BLaER1 treated with 17β-estradiol and CSF1 and Interleukin-3, amounts not matched to agents 10 nM and 100 nM (cell line): ENCODE results near the gene ARMC9.

ENCODE experiments used
- H3K27ac ChIP-seq, 11 experiments: shearing (Covaris generic); formaldehyde crosslinking; 2 replicates each; pipeline ENCODE4 v1.8.1; 2022
- H3K27me3 ChIP-seq, 11 experiments: shearing (Covaris generic); formaldehyde crosslinking; 2 replicates each; pipeline ENCODE4 v1.8.1; 2022
- H3K36me3 ChIP-seq, 11 experiments: shearing (Covaris generic); formaldehyde crosslinking; 2 replicates each; pipeline ENCODE4 v1.8.1; 2022
- H3K4me1 ChIP-seq, 10 experiments: shearing (Covaris generic); formaldehyde crosslinking; 2 replicates each; pipeline ENCODE4 v1.8.1; 2022
- H3K4me2 ChIP-seq, 11 experiments: shearing (Covaris generic); formaldehyde crosslinking; 2 replicates each; pipeline ENCODE4 v1.8.1; 2022
- H3K4me3 ChIP-seq, 10 experiments: shearing (Covaris generic); formaldehyde crosslinking; 2 replicates each; pipeline ENCODE4 v1.8.1; 2022
- H3K9ac ChIP-seq, 11 experiments: shearing (Covaris generic); formaldehyde crosslinking; 2 replicates each; pipeline ENCODE4 v1.8.1; 2022
- H3K9me3 ChIP-seq, 11 experiments: shearing (Covaris generic); formaldehyde crosslinking; replicated peaks in 1 of 11; 2 replicates each; pipeline ENCODE4 v1.8.1; 2022
- H4K20me1 ChIP-seq, 11 experiments: shearing (Covaris generic); formaldehyde crosslinking; 2 replicates each; pipeline ENCODE4 v1.8.1; 2022
- Cebpa-rat ChIP-seq, 11 experiments: shearing (Covaris generic); IDR thresholded peaks; 2 replicates each; pipeline ENCODE4 v1.8.1; 2022

ARMC9 gene

GRCh38 chr2:231163414-231164095 lies 34.9 kb upstream of the ARMC9 start:
- peak overlapping the region in 3 of 11 experiments; percentile 47 to 87 (median 82); a peak in 4 of 22 replicates for H3K27ac ChIP-seq
- no peaks in the 10 kb centered on the region for H3K9me3 ChIP-seq
- H3K9ac ChIP-seq: no peak overlapping the region
- H3K27me3 ChIP-seq: no peaks in the 10 kb centered on the region
- TF ChIP-seq Cebpa-rat (IDR thresholded peaks at IDR 0.05): no peak
- peaks cover 0 to 96% (median 6%) of the 10 kb centered on the region in 10 experiments; a peak in 15 of 20 replicates for H3K4me1 ChIP-seq
- H3K36me3 ChIP-seq: peaks cover 43 to 98% (median 93%) of the 10 kb centered on the region in 11 experiments
- peak overlapping the region in 2 of 11 experiments; percentile 69 to 76; a peak in 4 of 22 replicates for H3K4me2 ChIP-seq
- peaks cover 0 to 13% (median 0%) of the 10 kb centered on the region in 11 experiments; a peak in 2 of 22 replicates for H4K20me1 ChIP-seq
- no peak overlapping the region for H3K4me3 ChIP-seq

GRCh38 chr2:231167745-231168459 lies 30.5 kb upstream of the ARMC9 start:
- Histone ChIP-seq H3K4me1 (peaks cover 0 to 95% (median 14%) of the 10 kb centered on the region in 10 experiments; a peak in 15 of 20 replicates), H4K20me1 (peaks cover 0 to 5% (median 0%) of the 10 kb centered on the region in 11 experiments; a peak in 1 of 22 replicates), H3K36me3 (peaks cover 40 to 98% (median 96%) of the 10 kb centered on the region in 11 experiments), H3K4me2 (peak overlapping the region in 5 of 11 experiments; percentile 36 to 67 (median 60); a peak in 9 of 22 replicates), H3K9ac (peak overlapping the region in 1 of 11 experiments; percentile 60; a peak in 2 of 22 replicates), H3K9me3 (no peaks in the 10 kb centered on the region), H3K27ac (peak overlapping the region in 5 of 11 experiments; percentile 9 to 79 (median 42); a peak in 8 of 22 replicates), H3K4me3 (no peak overlapping the region), H3K27me3 (no peaks in the 10 kb centered on the region)
- TF ChIP-seq Cebpa-rat (IDR thresholded peaks at IDR 0.05): no peak

GRCh38 chr2:231168460-231169139 lies 29.8 kb upstream of the ARMC9 start:
- H3K4me3 ChIP-seq: no peak overlapping the region
- peaks cover 0 to 94% (median 14%) of the 10 kb centered on the region in 10 experiments; a peak in 15 of 20 replicates for H3K4me1 ChIP-seq
- no peaks in the 10 kb centered on the region for H3K27me3 ChIP-seq
- H3K36me3 ChIP-seq: peaks cover 46 to 98% (median 96%) of the 10 kb centered on the region in 11 experiments
- peak overlapping the region in 9 of 11 experiments; percentile 35 to 67 (median 50); a peak in 17 of 22 replicates for H3K4me2 ChIP-seq
- no peaks in the 10 kb centered on the region for H3K9me3 ChIP-seq
- peak overlapping the region in 7 of 11 experiments; percentile 9 to 79 (median 40); a peak in 12 of 22 replicates for H3K27ac ChIP-seq
- H4K20me1 ChIP-seq: peaks cover 0 to 5% (median 0%) of the 10 kb centered on the region in 11 experiments; a peak in 1 of 22 replicates
- H3K9ac ChIP-seq: peak overlapping the region in 1 of 11 experiments; percentile 60; a peak in 2 of 22 replicates
- no peak for TF ChIP-seq Cebpa-rat (IDR thresholded peaks at IDR 0.05)

GRCh38 chr2:231169488-231169887 lies 28.9 kb upstream of the ARMC9 start:
- H3K27me3 ChIP-seq: no peaks in the 10 kb centered on the region
- H4K20me1 ChIP-seq: peaks cover 0 to 5% (median 0%) of the 10 kb centered on the region in 11 experiments; a peak in 1 of 22 replicates
- no peak overlapping the region for H3K9ac ChIP-seq
- no peak overlapping the region for H3K4me3 ChIP-seq
- H3K4me1 ChIP-seq: peaks cover 0 to 94% (median 14%) of the 10 kb centered on the region in 10 experiments; a peak in 15 of 20 replicates
- no peaks in the 10 kb centered on the region for H3K9me3 ChIP-seq
- no peak for TF ChIP-seq Cebpa-rat (IDR thresholded peaks at IDR 0.05)
- H3K36me3 ChIP-seq: peaks cover 47 to 98% (median 95%) of the 10 kb centered on the region in 11 experiments
- H3K4me2 ChIP-seq: peak overlapping the region in 4 of 11 experiments; percentile 36 to 67 (median 54); a peak in 4 of 22 replicates
- peak overlapping the region in 3 of 11 experiments; percentile 42 to 79 (median 67); a peak in 6 of 22 replicates for H3K27ac ChIP-seq

GRCh38 chr2:231170055-231170454 lies 28.4 kb upstream of the ARMC9 start:
- TF ChIP-seq Cebpa-rat (IDR thresholded peaks at IDR 0.05): no peak
- Histone ChIP-seq H3K36me3 (peaks cover 51 to 100% (median 98%) of the 10 kb centered on the region in 11 experiments), H3K9ac (no peak overlapping the region), H3K4me2 (peak overlapping the region in 2 of 11 experiments; percentile 66 to 67; a peak in 4 of 22 replicates), H3K4me3 (no peak overlapping the region), H3K27me3 (no peaks in the 10 kb centered on the region), H3K27ac (no peak overlapping the region; a peak in 1 of 22 replicates), H4K20me1 (peaks cover 0 to 5% (median 0%) of the 10 kb centered on the region in 11 experiments; a peak in 1 of 22 replicates), H3K4me1 (peaks cover 0 to 96% (median 14%) of the 10 kb centered on the region in 10 experiments; a peak in 15 of 20 replicates), H3K9me3 (no peaks in the 10 kb centered on the region)

- Histone ChIP-seq H3K4me3 (no peak overlapping the region), H3K36me3 (peaks cover 34 to 100% (median 95%) of the 10 kb centered on the region in 11 experiments)
Measured at GRCh38 chr2:231172025-231172424, 26.4 kb upstream of the ARMC9 start.

GRCh38 chr2:231174211-231174651 lies 24.2 kb upstream of the ARMC9 start:
- H3K9ac ChIP-seq: peak overlapping the region in 1 of 11 experiments; percentile 36; a peak in 1 of 22 replicates
- peaks cover 0 to 14% (median 0%) of the 10 kb centered on the region in 11 experiments; a peak in 3 of 22 replicates for H3K9me3 ChIP-seq
- H3K4me2 ChIP-seq: peak overlapping the region in 1 of 11 experiments; percentile 41; a peak in 1 of 22 replicates
- H3K4me3 ChIP-seq: no peak overlapping the region
- H3K36me3 ChIP-seq: peaks cover 27 to 80% (median 74%) of the 10 kb centered on the region in 11 experiments
- H3K27me3 ChIP-seq: no peaks in the 10 kb centered on the region
- H3K4me1 ChIP-seq: peaks cover 5 to 96% (median 9%) of the 10 kb centered on the region in 10 experiments
- TF ChIP-seq Cebpa-rat (IDR thresholded peaks at IDR 0.05): no peak
- peak overlapping the region in 1 of 11 experiments; percentile 34; a peak in 1 of 22 replicates for H3K27ac ChIP-seq
- no peaks in the 10 kb centered on the region for H4K20me1 ChIP-seq

More at GRCh38 chr2:231172025-231172424, 26.4 kb upstream of the ARMC9 start:
- no peaks in the 10 kb centered on the region for H3K27me3 ChIP-seq
- no peaks in the 10 kb centered on the region for H3K9me3 ChIP-seq
- H4K20me1 ChIP-seq: peaks cover 0 to 5% (median 0%) of the 10 kb centered on the region in 11 experiments; a peak in 1 of 22 replicates
- H3K27ac ChIP-seq: peak overlapping the region in 2 of 11 experiments; percentile 15 to 41; a peak in 1 of 22 replicates
- H3K9ac ChIP-seq: no peak overlapping the region
- no peak for TF ChIP-seq Cebpa-rat (IDR thresholded peaks at IDR 0.05)
- H3K4me2 ChIP-seq: peak overlapping the region in 1 of 11 experiments; percentile 66; a peak in 1 of 22 replicates
- peaks cover 0 to 96% (median 14%) of the 10 kb centered on the region in 10 experiments; a peak in 15 of 20 replicates for H3K4me1 ChIP-seq

- H3K4me2 ChIP-seq: peak overlapping the region in 2 of 11 experiments; percentile 64 to 67; a peak in 3 of 22 replicates
- peaks cover 27 to 62% (median 56%) of the 10 kb centered on the region in 11 experiments for H3K36me3 ChIP-seq
- H3K27ac ChIP-seq: no peak overlapping the region; a peak in 1 of 22 replicates
- no peak overlapping the region for H3K9ac ChIP-seq
- no peak for TF ChIP-seq Cebpa-rat (IDR thresholded peaks at IDR 0.05)
- H3K27me3 ChIP-seq: no peaks in the 10 kb centered on the region
- no peak overlapping the region for H3K4me3 ChIP-seq
- H4K20me1 ChIP-seq: no peaks in the 10 kb centered on the region
- peaks cover 0 to 14% (median 0%) of the 10 kb centered on the region in 11 experiments; a peak in 3 of 22 replicates for H3K9me3 ChIP-seq
- H3K4me1 ChIP-seq: peaks cover 22 to 96% (median 27%) of the 10 kb centered on the region in 10 experiments
Measured at GRCh38 chr2:231176066-231176465, 22.4 kb upstream of the ARMC9 start.
